Activated CD4-positive, CD25-positive, alpha-beta regulatory T cell treated with anti-CD3 and anti-CD28 coated beads, Interleukin-2, amount 50 U/mL, for 24 hours (primary cell): Measurements from ENCODE around the gene RNF41.
"Not testable (repeated sequence)": the region's sequence is repeated elsewhere in the genome, so short reads cannot be mapped to it uniquely, and the experiment has no call there.

ENCODE experiments used
- ATAC-seq, 2 donors: fragments of 150-1000 bp; cut with Tn5 transposase; one replicate each; pipeline ENCODE4 v1.10.0; 2021; ENCODE audit warnings: mild to moderate bottlenecking in 1 of 2, moderate library complexity in 1 of 2

RNF41 gene

GRCh38 chr12:56206452-56207166, 15.1 kb downstream of the RNF41 start:
- ATAC-seq, result peak in 1 of 2 donors; percentile 53

GRCh38 chr12:56205445-56205844, 16.3 kb downstream of the RNF41 start:
- peak in 1 of 2 donors; percentile 30 for ATAC-seq

DNA sequence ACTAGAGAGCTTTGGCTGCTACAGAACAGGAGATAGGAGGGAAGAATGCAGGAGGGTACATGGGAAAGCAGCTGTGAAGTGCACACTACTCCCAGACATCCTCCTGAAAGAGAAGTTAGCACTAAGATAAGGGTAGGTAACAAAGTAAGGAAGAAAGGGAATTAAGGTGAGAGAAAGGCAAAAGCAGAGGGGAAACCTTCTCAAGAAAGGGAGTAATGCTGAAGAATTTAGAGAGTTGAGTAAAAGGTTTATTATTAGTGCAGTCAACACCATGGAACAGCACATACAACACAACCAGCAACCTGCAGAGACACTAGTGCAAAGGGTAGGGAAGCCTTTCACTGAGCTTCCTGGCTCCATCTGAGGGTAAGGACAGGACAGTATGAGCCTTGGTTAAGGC, 17.4 kb downstream of the RNF41 start:
- ATAC-seq, result no peak

GRCh38 chr12:56202838-56203237, 18.9 kb downstream of the RNF41 start:
- ATAC-seq, result no peak

- ATAC-seq, result no peak
Observed at GRCh38 chr12:56202366-56202765, 19.4 kb downstream of the RNF41 start.

GRCh38 chr12:56198836-56199235, 22.9 kb downstream of the RNF41 start:
- ATAC-seq, result no peak

DNA sequence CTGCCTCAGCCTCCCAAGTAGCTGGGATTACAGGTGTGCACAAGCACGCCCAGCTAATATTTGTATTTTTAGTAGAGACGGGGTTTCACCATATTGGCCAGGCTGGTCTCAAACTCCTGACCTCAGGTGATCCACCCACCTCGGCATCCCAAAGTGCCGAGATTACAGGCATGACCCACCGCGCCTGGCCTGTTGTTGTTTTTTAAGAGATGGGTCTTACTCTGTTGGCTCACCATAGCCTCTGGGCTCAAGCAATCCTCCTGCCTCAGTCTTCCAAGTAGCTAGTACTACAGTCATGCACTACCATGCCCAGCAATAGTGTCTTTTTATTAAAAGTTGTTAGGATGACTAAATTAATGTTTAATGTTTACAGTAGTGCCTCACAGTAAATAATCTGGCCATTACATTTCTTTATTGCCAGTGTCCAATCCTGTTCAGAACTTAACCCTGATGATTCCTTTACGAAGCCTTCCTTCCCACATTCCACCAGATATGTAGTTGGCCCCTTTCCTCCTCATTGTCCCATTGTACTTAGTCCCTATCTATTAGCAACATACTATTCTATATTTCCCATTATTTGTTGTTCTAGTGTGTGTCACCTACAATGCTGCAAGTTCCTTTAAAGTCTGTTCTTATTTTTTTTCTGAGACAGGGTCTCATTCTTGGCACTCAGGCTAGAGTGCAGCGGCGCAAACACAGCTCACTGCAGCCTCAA, 23.6 kb downstream of the RNF41 start:
- ATAC-seq, result no peak

GRCh38 chr12:56196818-56197550, 24.7 kb downstream of the RNF41 start:
- ATAC-seq, result not testable (repeated sequence)

DNA sequence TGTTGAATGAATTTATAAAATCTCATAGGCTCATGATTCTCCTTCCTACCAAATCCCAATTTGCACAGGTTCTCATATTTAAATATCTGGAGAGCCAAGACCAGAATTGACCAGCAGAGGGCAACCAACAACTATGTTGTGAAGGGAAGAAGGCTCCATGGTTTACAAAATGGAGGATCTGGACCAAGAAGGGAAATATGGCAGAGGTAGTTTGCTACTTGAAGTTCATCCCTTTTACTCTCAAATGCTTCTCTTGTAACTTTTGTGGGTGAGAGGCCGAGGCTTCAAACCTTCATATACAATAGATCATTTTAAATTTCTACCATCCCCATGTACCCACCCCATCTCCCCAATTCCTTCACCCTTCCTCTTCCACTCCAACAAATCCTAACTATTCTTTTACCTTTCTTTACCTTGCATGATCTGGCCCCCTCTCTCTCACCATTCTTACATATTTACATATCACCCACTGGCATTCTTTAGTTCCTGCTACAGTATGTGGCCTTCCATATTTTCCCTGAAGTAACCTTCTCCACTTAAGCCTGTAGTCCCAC, 28.6 kb downstream of the RNF41 start:
- no peak for ATAC-seq

GRCh38 chr12:56192582-56192981, 29.1 kb downstream of the RNF41 start:
- ATAC-seq, result no peak

DNA sequence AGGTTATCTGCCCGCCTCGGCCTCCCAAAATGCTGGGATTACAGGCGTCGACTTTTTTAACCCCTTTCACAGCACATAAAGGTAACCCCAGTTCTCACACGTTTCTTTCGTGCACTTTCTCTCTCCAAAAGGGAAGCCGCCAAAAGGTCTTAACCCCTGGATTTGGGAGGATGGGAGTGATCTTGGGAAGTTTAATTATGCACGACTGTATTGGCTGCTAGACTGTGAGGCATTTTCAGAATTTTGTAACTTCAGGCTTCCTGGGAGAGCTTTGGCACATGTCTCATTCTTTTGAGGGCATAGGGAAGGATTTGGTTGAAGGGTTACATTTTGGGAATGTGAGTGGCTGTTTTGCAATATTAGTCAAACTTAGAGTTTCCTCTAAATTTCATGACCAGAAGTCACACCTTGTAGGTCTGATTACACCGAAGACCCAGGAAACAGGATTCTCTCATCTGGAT, 31.0 kb downstream of the RNF41 start:
- no peak for ATAC-seq

GRCh38 chr12:56189918-56190694, 31.6 kb downstream of the RNF41 start:
- peak; percentile 44 to 51 for ATAC-seq

DNA sequence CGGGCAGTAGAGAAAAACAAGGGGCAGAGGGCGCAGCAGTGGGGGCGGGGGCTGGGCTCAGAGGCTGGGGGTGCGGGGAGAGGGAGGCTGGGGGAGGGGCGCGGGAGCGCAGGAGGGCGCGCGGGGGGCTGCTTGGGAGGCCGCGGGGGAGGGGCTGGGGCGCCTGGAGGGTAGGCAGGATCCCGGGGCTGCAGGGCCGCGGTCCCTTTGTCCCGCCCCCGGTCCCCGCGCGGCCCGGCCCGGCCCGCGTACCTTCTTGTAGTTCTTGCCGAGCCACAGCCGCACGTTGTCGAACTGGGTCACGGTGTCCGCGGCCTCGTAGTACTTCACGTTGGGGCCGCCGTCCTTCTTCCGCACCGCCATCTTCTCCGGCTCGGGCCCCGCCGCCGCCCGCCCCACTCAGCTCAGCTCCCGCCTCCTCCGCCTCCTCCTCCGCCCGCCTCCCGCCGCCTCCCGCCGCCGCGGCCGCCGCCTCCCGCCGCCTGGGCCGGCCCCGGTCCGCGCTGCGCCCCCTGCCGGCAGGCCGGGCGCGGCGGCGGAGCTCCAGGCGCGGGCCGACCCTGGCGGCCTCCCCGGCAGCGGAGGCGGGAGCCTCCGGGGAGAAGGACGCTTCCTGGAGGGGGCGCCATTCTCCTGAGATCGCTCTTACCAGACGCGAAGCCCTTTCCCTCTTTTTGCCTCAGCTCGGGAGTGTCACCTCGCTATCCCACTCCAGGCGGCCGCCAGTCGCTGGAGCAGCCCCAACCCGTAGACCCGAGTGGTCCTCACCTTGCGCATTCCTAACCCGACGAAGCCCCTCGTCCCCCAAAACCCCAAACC, 32.4 kb downstream of the RNF41 start, which contains the start of gene SMARCC2:
TSS of gene SMARCC2 (minus strand) at position 385 of the 819 bp plus-strand sequence. CDS start at position 363, 22 bp downstream.
- peak; percentile 86 to 88 for ATAC-seq

GRCh38 chr12:56188778-56189098, 33.0 kb downstream of the RNF41 start:
- ATAC-seq, result peak in 1 of 2 donors; percentile 2

DNA sequence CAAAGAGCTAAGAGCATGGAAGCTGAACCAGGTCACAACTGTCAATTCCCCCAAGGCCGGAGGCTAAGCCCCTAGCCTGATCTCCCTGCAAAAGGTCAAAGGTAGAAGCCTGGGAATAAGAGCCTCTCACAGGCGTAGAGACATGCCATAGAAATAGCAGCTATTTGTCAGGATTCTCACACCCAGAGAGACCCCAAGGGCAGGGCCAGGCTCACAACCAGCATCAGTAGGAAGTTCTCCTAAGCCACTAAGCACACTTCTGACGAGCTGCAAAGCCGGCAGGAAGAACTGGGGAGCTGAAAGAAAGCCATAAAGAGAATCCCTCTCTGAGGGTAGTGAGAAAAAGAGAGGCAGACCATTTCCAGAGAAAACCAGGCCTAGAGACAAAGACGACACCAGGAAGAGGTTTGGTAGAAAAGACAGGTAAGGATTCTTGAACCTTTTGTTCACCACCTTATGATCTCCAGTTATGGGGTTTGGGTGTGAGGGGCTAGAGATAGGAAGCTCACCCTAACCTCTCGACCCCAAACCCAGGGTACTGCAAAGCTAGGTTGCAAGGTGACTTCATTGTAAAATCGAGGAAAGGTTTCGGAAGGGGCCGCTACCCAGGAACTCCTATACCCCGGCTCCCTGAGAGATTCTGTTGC, 33.5 kb downstream of the RNF41 start:
- ATAC-seq, result no peak

DNA sequence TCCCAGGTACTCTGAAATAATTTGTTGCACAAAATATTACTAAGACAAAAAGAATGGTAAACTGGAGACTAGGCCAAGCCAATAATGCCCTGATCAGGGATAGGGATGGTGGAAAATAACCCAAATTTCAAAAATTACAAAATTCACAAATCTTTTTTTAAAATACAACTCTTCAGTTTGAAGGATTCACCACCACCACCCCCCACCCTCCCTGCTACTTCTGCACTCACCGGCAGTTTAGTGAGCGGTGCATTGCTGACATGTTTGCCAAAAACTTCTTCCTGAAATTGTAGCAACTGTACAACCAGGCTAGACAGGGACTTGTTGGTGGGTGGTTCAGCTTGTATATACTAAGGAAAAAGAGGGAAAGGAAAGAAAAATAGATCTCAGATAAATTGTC, 34.8 kb downstream of the RNF41 start:
- no peak for ATAC-seq

- ATAC-seq, result no peak
Observed at GRCh38 chr12:56178347-56178746, 43.4 kb downstream of the RNF41 start.

DNA sequence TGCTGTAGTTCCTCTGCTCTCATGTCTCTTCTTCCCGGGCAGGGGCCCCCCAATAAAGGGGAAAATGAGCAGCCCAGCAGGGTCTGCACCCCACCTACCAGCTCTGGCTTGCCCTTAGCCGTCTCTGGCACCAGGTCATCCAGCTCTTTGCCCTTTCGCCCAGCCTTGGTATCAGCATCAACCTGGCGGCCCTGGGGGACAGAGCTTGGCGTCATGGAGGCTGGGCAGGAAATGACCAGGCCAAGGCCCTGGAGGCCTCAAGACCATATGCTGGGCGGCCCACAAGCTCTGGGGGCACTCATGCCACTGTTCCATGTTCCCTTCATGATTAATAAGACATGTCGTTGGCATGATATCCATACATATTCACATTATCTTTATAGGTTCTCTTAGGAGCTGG, 48.9 kb downstream of the RNF41 start:
- no peak for ATAC-seq

- ATAC-seq, result no peak
Observed at GRCh38 chr12:56169229-56169759, 52.4 kb downstream of the RNF41 start.

DNA sequence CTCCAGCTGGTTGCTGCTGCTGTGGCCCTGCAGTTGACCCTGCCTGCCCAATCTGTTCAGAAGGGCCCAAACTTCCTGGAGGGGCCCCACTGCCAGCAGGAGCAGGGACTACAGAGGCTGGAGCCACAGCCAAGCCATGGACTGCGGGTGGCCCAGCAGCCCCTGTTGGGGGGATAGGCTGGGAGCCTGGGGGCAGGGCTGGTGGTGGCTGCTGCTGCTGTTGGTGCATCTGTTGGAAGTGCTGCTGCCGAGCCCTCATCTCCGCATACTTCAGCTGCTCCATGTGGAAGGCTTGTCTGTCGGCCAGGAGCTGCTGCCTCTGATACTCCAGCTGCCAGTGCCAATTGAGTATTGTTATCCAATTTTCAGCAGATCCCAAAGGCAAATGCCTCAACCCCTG, 56.4 kb downstream of the RNF41 start:
- ATAC-seq, result no peak

DNA sequence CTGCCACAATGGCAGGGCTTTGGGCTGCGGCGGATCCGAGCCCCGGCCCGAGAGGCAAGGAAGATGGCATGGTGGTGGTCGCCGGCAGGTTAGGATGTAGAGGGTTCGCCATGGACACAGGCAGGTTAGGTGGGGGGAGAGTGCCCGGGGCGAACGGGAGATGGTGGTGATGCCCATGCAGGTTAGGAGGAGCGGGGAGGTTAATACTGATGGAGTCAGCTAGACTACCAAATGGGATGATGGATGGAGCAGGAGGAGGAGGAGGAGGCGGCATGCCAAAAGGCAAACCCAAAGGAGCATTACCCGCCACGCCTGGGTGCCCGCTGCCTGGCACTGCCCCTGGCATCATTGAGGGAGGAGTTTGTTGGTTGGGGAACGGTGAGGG, 57.4 kb downstream of the RNF41 start:
- ATAC-seq, result no peak
